Ovary (tissue), 9 donors: Measurements from ENCODE around the gene CEP112. TPM values are rescaled to one million over a fixed set of nuclear protein-coding genes. Genes with fewer than 3 reads are reported as not detected.
"Not testable (repeated sequence)": the region's sequence is repeated elsewhere in the genome, so short reads cannot be mapped to it uniquely, and the experiment has no call there.

ENCODE experiments used
- DNase-seq, 5 donors: peaks; one replicate each; pipeline ENCODE4 v3.0.0-alpha.2; 2019 to 2020
- H3K27ac ChIP-seq, 2 donors: fragments of 200-600 bp; one replicate each; pipeline versions ENCODE4 v1.5.1 to v1.8.0; 2019 to 2022
- H3K27me3 ChIP-seq: fragments of 200-600 bp; one replicate; pipeline ENCODE4 v1.8.0; 2022
- H3K36me3 ChIP-seq: fragments of 200-600 bp; sonication (generic); one replicate; pipeline ENCODE4 v1.5.1; 2019
- H3K4me1 ChIP-seq: one replicate; pipeline ENCODE4 v1.8.1; 2013; ENCODE audit warnings: mild to moderate bottlenecking, moderate library complexity; ENCODE audit not compliant: insufficient read depth
- H3K4me3 ChIP-seq: fragments of 200-600 bp; sonication (generic); one replicate; pipeline ENCODE4 v1.5.1; 2017
- H3K9me3 ChIP-seq, 2 donors: fragments of 200-600 bp in 1 of 2; sonication (generic) in 1 of 2; one replicate each; pipeline versions ENCODE4 v1.5.1 to v1.8.1; 2013 to 2019; ENCODE audit warnings: mild to moderate bottlenecking in 1 of 2, moderate library complexity in 1 of 2
- CTCF ChIP-seq, 3 donors: fragments of 450-650 bp in 2 of 3; fragments of 200-600 bp in 1 of 3; IDR thresholded peaks; one replicate each; pipeline versions ENCODE4 v1.5.1 to v1.8.0; 2016 to 2022; ENCODE audit warnings: antibody characterized with exemption in 3 of 3, mild to moderate bottlenecking in 1 of 3
- EP300 ChIP-seq: sonication (generic); formaldehyde crosslinking; IDR thresholded peaks from one replicate; pipeline ENCODE4 v1.6.1; 2017; ENCODE audit warnings: antibody characterized with exemption
- POLR2A ChIP-seq: fragments of 450-650 bp; IDR thresholded peaks from one replicate; pipeline ENCODE4 v1.6.1; 2017; ENCODE audit warnings: antibody characterized with exemption, mild to moderate bottlenecking, moderate library complexity
- WGBS, 3 donors: extraction: QIAGEN DNeasy Blood & Tissue Kit in 1 of 3; methylation state at CpG; one replicate each; pipeline versions ENCODE4 v1.1.5 to v1.1.7; 2013 to 2017; 5-methylcytosine and 5-hydroxymethylcytosine counted together
- intact Hi-C, 4 donors: fragments of 100-400 bp; cut with DNase I; formaldehyde crosslinking; loops; one replicate each; pipeline versions ENCODE4 v1.11.0 to v1.15.1; 2022 to 2023
- polyA plus RNA-seq, 2 donors: library from polyadenylated mRNA; stranded (reverse); fragments of 200-250 nt in 1 of 2; fragments of 350-450 nt in 1 of 2; fragmentation: Illumina TruSeq in 1 of 2; extraction: RNeasy Lipid Tissue Mini Kit (QIAGEN cat#74804) in 1 of 2; gene quantifications; one replicate each; pipeline ENCODE4 v1.2.3, GENCODE V29; 2013 to 2014
- total RNA-seq, 7 donors: library from RNA; depleted of rRNA in 2 of 7; stranded (reverse); fragments of >200 nt in 2 of 7; fragmentation: NEBNext Ultra II Directional in 3 of 7; extraction: Animal tissue kit (Norgen Biotek cat#: 25700) in 3 of 7; gene quantifications; one replicate each; pipeline versions ENCODE4 v1.1.0 to v1.2.4, GENCODE V29; 2016 to 2023
- donor health status: DM: no; HTN: no; CAD: no; lungs with moderate emphysema.
- donor health status: DM: no; HTN: no; CAD: no.
- donor health status: Bipolar disorder and iron deficiency.
- donor health status: DM: yes; HTN: yes; CAD: no.
- donor health status: DM: no; HTN: no; CAD: no.
- donor health status: DM: yes; HTN: yes; CAD: no.

CEP112 gene
- total and polyA plus RNA-seq, 9 donors, result 9.3 to 25.5 (median 16.9) TPM

DNA sequence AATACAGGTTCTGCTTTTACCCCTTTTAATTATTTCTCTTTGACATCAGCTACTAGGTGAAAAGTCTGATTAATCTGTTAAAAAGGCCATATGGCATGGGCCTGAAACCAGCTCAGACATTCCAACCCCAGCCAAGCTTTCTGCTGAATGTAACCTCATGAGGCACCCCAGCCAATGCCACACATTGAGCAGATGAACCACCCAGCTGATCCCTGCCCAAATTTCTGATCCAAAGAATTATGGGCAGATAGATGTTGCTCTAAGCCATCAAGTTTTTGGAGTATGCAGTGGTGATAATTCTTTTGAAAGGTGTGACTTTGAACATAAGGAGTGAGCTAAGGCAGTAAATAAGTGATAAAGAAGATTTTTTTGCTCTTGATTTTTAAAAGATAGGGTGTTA is 452.9 kb downstream of the CEP112 start:
- no peaks in the 10 kb centered on the region for H3K36me3 ChIP-seq
- TF ChIP-seq CTCF (IDR thresholded peaks at IDR 0.05) (no peak), POLR2A (no peak), EP300 (no peak)
- intact Hi-C loops, result no loop called here
- no peaks in the 10 kb centered on the region for H3K9me3 ChIP-seq
- H3K4me3 ChIP-seq, result no peak overlapping the region
- DNase-seq, result no peak
- H3K27ac ChIP-seq, result no peak overlapping the region
- H3K4me1 ChIP-seq, result no peaks in the 10 kb centered on the region
- H3K27me3 ChIP-seq, result no peaks in the 10 kb centered on the region

GRCh38 chr17:65737451-65737850 is 454.5 kb downstream of the CEP112 start:
- Histone ChIP-seq H3K27me3 (no peaks in the 10 kb centered on the region), H3K4me3 (no peak overlapping the region), H3K9me3 (no peaks in the 10 kb centered on the region), H3K27ac (no peak overlapping the region), H3K36me3 (no peaks in the 10 kb centered on the region), H3K4me1 (no peaks in the 10 kb centered on the region)
- intact Hi-C loops, result no loop called here
- DNase-seq, result no peak
- TF ChIP-seq EP300 (no peak), CTCF (IDR thresholded peaks at IDR 0.05) (no peak), POLR2A (no peak)
- 87 to 97% (median 96%) methylated on average over 4 of the region's 4 CpGs for WGBS, 3 donors

GRCh38 chr17:65733314-65733713 is 458.6 kb downstream of the CEP112 start:
- no peaks in the 10 kb centered on the region for H3K27me3 ChIP-seq
- intact Hi-C loops, result no loop called here
- no peaks in the 10 kb centered on the region for H3K36me3 ChIP-seq
- H3K4me3 ChIP-seq, result no peak overlapping the region
- 95 to 97% (median 97%) methylated on average over 3 of the region's 3 CpGs for WGBS, 3 donors
- no peak for DNase-seq
- H3K9me3 ChIP-seq, result no peaks in the 10 kb centered on the region
- H3K4me1 ChIP-seq, result no peaks in the 10 kb centered on the region
- TF ChIP-seq CTCF (IDR thresholded peaks at IDR 0.05) (no peak), EP300 (no peak), POLR2A (no peak)
- H3K27ac ChIP-seq, result no peak overlapping the region

- DNase-seq, H3K27me3 ChIP-seq, H3K36me3 ChIP-seq, intact Hi-C loops, H3K4me1 ChIP-seq, H3K4me3 ChIP-seq, H3K9me3 ChIP-seq, H3K27ac ChIP-seq: not testable (repeated sequence)
- WGBS, 3 donors, result 95 to 98% (median 98%) methylated on average over 2 of the region's 2 CpGs
These were observed 459.3 kb downstream of the CEP112 start for GRCh38 chr17:65732667-65733066.

DNA sequence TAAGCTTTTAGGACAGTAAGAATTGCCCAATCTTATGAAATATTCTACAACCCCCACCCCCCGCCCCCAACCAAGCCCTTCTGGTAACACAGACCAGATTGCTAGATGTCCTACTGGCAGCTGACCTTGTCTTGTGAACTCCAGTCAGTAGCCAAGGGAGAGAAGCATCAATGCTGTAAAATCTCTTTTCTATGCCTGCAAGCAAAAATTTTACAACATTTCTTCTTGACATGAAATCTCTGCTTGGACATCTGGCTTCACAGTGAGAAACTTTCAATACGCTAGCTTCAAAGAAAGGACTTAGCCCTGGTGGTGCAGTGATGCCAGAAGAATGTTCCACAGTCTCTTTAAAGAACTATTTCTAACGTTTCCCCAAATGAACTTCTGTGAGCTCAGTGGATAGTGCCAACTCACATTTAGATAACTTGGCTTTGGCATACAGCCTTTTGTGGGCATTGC is 461.2 kb downstream of the CEP112 start:
- Histone ChIP-seq H3K27me3 (no peaks in the 10 kb centered on the region), H3K4me1 (no peaks in the 10 kb centered on the region), H3K4me3 (no peak overlapping the region), H3K27ac (no peak overlapping the region), H3K36me3 (no peaks in the 10 kb centered on the region), H3K9me3 (no peaks in the 10 kb centered on the region)
- 16 to 38% (median 33%) methylated on average over 3 of the region's 3 CpGs for WGBS, 3 donors
- TF ChIP-seq CTCF (IDR thresholded peaks at IDR 0.05) (no peak), EP300 (no peak)
- peak in 2 of 5 donors; percentile 15 to 20 for DNase-seq
- intact Hi-C loops, result no loop called here
